Natural killer cell (primary cell): ENCODE results near the gene ADRM1. TPM values are rescaled to one million over a fixed set of nuclear protein-coding genes. Genes with fewer than 3 reads are reported as not detected.

Experiments
- ATAC-seq, 3 donors: fragments of 150-1000 bp in 2 of 3; fragments of 200-7000 bp in 1 of 3; cut with Tn5 transposase; 1 replicate in 1 of 3; 2 replicates in 2 of 3; pipeline ENCODE4 v1.10.0; 2021; ENCODE audit warnings: mild to moderate bottlenecking in 2 of 3, moderate library complexity in 2 of 3
- DNase-seq, 2 donors: peaks; one replicate each; pipeline versions ENCODE4 v3.0.0 to v3.0.0-alpha.2; 2013 to 2021; ENCODE audit warnings: mixed read lengths in 1 of 2
- H3K27ac ChIP-seq: one replicate; pipeline ENCODE4 v1.5.1; 2013; ENCODE audit warnings: mild to moderate bottlenecking, low read length
- H3K27me3 ChIP-seq: one replicate; pipeline ENCODE4 v1.6.1; 2013; ENCODE audit warnings: low read length; ENCODE audit not compliant: control insufficient read depth, insufficient read depth
- H3K36me3 ChIP-seq: one replicate; pipeline ENCODE4 v1.6.1; 2013; ENCODE audit warnings: low read length; ENCODE audit not compliant: control insufficient read depth, insufficient read depth
- H3K4me1 ChIP-seq: one replicate; pipeline ENCODE4 v1.6.1; 2013; ENCODE audit warnings: low read length; ENCODE audit not compliant: control insufficient read depth, insufficient read depth
- H3K4me3 ChIP-seq: one replicate; pipeline ENCODE4 v1.5.1; 2013; ENCODE audit warnings: low read length
- H3K9me3 ChIP-seq: one replicate; pipeline ENCODE4 v1.6.1; 2013; ENCODE audit warnings: low read length; ENCODE audit not compliant: control insufficient read depth, insufficient read depth
- H3K27ac Mint-ChIP-seq, 2 donors: one replicate each; pipeline ENCODE4 v1.8.0; 2022; ENCODE audit warnings: mild to moderate bottlenecking in 2 of 2, mixed read lengths in 2 of 2, moderate library complexity in 1 of 2
- H3K27me3 Mint-ChIP-seq, 2 donors: one replicate each; pipeline ENCODE4 v1.8.0; 2022; ENCODE audit warnings: low read depth in 2 of 2, mixed read lengths in 2 of 2
- H3K36me3 Mint-ChIP-seq: one replicate; pipeline ENCODE4 v1.8.0; 2022; ENCODE audit warnings: mixed read lengths
- H3K4me1 Mint-ChIP-seq, 2 donors: one replicate each; pipeline ENCODE4 v1.8.0; 2022; ENCODE audit warnings: mixed read lengths in 2 of 2
- H3K4me3 Mint-ChIP-seq: one replicate; pipeline ENCODE4 v1.8.0; 2022; ENCODE audit warnings: mild to moderate bottlenecking, moderate library complexity, mixed read lengths
- H3K9me3 Mint-ChIP-seq, 2 donors: one replicate each; pipeline ENCODE4 v1.8.0; 2022; ENCODE audit warnings: mixed read lengths in 2 of 2
- WGBS: methylation state at CpG from one replicate; pipeline ENCODE4 v1.1.7; 2013; ENCODE audit warnings: missing lambda C conversion rate; ENCODE audit not compliant: insufficient coverage; 5-methylcytosine and 5-hydroxymethylcytosine counted together
- intact Hi-C: fragments of 100-400 bp; cut with micrococcal nuclease; formaldehyde crosslinking; loops from one replicate; pipeline ENCODE4 v1.14.2; 2022
- total RNA-seq, 4 donors: library from RNA; stranded (reverse); fragments of 120-200 nt in 1 of 4; gene quantifications; one replicate each; pipeline versions ENCODE4 v1.2.3 to v1.2.4, GENCODE V29; 2013 to 2022
- TF ChIP-seq, protein P1 (sequence below): fragments of 200-600 bp; IDR thresholded peaks from one replicate; pipeline ENCODE4 v1.8.0; 2022; ENCODE audit warnings: antibody characterized with exemption

ADRM1 gene
- total RNA-seq, 3 donors from 2014 or later (not counting 1 experiment from before 2014, with no cell fraction given) = 81.4 to 88.4 (median 84.6) TPM

DNA sequence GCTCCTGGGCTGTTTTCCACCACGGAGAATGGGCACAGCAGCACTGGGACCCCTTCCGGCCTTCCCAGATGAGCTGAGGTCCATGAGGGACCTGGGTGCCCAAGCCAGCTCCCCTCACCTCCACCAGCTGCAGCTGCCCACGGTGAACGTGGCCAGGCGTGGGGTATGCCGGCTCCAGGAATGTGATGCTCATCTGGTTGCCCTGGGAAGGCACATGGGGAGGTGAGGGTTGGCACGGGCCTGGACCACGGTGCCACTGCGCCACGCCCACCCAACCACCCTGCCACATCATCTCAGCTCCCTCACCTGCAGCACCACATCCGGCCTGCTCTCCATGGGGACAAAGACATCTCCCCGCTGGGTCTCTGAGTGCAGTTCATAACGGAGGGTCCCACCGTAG, 23.8 kb downstream of the ADRM1 start:
- intact Hi-C loops = no loop called here
- no peaks in the 10 kb centered on the region for H3K4me1 ChIP-seq
- H3K9me3 ChIP-seq = no peaks in the 10 kb centered on the region
- no peak overlapping the region for H3K27ac Mint-ChIP-seq
- H3K9me3 Mint-ChIP-seq = no peaks in the 10 kb centered on the region
- WGBS = 89% methylated on average over 11 of the region's 14 CpGs
- H3K27me3 ChIP-seq = no peaks in the 10 kb centered on the region
- ATAC-seq (no peak), DNase-seq (no peak)
- no peak overlapping the region for H3K4me3 Mint-ChIP-seq
- H3K36me3 Mint-ChIP-seq = no peaks in the 10 kb centered on the region
- TF ChIP-seq, protein P1, sequence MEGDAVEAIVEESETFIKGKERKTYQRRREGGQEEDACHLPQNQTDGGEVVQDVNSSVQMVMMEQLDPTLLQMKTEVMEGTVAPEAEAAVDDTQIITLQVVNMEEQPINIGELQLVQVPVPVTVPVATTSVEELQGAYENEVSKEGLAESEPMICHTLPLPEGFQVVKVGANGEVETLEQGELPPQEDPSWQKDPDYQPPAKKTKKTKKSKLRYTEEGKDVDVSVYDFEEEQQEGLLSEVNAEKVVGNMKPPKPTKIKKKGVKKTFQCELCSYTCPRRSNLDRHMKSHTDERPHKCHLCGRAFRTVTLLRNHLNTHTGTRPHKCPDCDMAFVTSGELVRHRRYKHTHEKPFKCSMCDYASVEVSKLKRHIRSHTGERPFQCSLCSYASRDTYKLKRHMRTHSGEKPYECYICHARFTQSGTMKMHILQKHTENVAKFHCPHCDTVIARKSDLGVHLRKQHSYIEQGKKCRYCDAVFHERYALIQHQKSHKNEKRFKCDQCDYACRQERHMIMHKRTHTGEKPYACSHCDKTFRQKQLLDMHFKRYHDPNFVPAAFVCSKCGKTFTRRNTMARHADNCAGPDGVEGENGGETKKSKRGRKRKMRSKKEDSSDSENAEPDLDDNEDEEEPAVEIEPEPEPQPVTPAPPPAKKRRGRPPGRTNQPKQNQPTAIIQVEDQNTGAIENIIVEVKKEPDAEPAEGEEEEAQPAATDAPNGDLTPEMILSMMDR = no peak
- H3K27ac ChIP-seq = no peak overlapping the region
- H3K36me3 ChIP-seq = no peaks in the 10 kb centered on the region
- no peaks in the 10 kb centered on the region for H3K4me1 Mint-ChIP-seq
- no peaks in the 10 kb centered on the region for H3K27me3 Mint-ChIP-seq
- H3K4me3 ChIP-seq = no peak overlapping the region

- intact Hi-C loops = no loop called here
- no peak overlapping the region for H3K4me3 ChIP-seq
- no peaks in the 10 kb centered on the region for H3K4me1 ChIP-seq
- Mint-ChIP-seq H3K27me3 (no peaks in the 10 kb centered on the region), H3K4me1 (no peaks in the 10 kb centered on the region), H3K9me3 (no peaks in the 10 kb centered on the region), H3K27ac (no peak overlapping the region), H3K36me3 (no peaks in the 10 kb centered on the region), H3K4me3 (no peak overlapping the region)
- DNase-seq (no peak), ATAC-seq (no peak)
- no peaks in the 10 kb centered on the region for H3K36me3 ChIP-seq
- no peak overlapping the region for H3K27ac ChIP-seq
- WGBS = 84% methylated on average over 30 of the region's 30 CpGs
- TF ChIP-seq, protein P1 = no peak
- no peaks in the 10 kb centered on the region for H3K9me3 ChIP-seq
- H3K27me3 ChIP-seq = no peaks in the 10 kb centered on the region
These were observed 24.3 kb downstream of the ADRM1 start for GRCh38 chr20:62326959-62327725.

GRCh38 chr20:62327726-62328495, 25.1 kb downstream of the ADRM1 start:
- ATAC-seq (no peak), DNase-seq (no peak)
- Histone ChIP-seq H3K36me3 (no peaks in the 10 kb centered on the region), H3K9me3 (no peaks in the 10 kb centered on the region), H3K4me3 (no peak overlapping the region), H3K27me3 (no peaks in the 10 kb centered on the region), H3K4me1 (no peaks in the 10 kb centered on the region), H3K27ac (no peak overlapping the region)
- intact Hi-C loops = no loop called here
- H3K9me3 Mint-ChIP-seq = no peaks in the 10 kb centered on the region
- H3K4me3 Mint-ChIP-seq = no peak overlapping the region
- H3K4me1 Mint-ChIP-seq = no peaks in the 10 kb centered on the region
- no peak overlapping the region for H3K27ac Mint-ChIP-seq
- TF ChIP-seq, protein P1 = no peak
- H3K36me3 Mint-ChIP-seq = no peaks in the 10 kb centered on the region
- no peaks in the 10 kb centered on the region for H3K27me3 Mint-ChIP-seq
- 87% methylated on average over 33 of the region's 33 CpGs for WGBS
